AG09319 (cell line): Measurements from ENCODE around the gene UFC1.
"Not testable (repeated sequence)": the region's sequence is repeated elsewhere in the genome, so short reads cannot be mapped to it uniquely, and the experiment has no call there.

Experiments
- DNase-seq: peaks from one replicate; pipeline ENCODE4 v3.0.0-alpha.2; 2010; ENCODE audit warnings: low read depth; ENCODE audit errors: extremely low read depth
- TF ChIP-seq, protein P1 (sequence below): IDR thresholded peaks from 2 replicates; pipeline ENCODE4 v1.5.1; 2011; ENCODE audit warnings: low read depth, mild to moderate bottlenecking, inconsistent platforms, low read length, moderate library complexity

UFC1 gene

DNA sequence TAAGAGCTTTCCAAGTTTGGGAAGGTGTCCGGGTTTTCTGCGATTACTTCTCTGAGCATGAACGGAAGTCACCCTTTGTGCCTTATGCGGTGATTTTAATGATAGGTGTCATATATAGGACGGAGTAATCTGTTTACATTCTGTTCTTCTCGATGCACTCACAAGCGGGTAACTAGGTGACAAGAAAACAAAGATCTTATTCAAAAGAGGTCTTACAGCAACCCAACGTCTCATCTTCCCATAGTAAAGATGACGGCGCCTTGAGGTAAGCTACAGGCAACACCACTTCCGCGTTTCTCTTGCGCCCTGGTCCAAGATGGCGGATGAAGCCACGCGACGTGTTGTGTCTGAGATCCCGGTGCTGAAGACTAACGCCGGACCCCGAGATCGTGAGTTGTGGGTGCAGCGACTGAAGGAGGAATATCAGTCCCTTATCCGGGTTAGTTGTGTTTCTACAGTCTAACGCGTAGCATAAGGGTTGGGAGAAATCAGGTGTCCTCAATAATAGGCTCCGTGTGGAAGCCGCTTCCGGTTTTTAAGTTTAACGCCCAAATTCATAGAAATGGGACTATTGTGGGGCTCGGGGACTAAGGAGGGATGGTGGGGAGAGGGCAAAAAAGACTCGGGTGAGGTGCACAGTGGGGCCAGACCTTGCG is at the start of gene UFC1:
UFC1 (plus strand) TSS at position 297 of the 656 bp plus-strand sequence; CDS start at position 317, 20 bp downstream.
- DNase-seq = peak; percentile 71
- TF ChIP-seq, protein P1, sequence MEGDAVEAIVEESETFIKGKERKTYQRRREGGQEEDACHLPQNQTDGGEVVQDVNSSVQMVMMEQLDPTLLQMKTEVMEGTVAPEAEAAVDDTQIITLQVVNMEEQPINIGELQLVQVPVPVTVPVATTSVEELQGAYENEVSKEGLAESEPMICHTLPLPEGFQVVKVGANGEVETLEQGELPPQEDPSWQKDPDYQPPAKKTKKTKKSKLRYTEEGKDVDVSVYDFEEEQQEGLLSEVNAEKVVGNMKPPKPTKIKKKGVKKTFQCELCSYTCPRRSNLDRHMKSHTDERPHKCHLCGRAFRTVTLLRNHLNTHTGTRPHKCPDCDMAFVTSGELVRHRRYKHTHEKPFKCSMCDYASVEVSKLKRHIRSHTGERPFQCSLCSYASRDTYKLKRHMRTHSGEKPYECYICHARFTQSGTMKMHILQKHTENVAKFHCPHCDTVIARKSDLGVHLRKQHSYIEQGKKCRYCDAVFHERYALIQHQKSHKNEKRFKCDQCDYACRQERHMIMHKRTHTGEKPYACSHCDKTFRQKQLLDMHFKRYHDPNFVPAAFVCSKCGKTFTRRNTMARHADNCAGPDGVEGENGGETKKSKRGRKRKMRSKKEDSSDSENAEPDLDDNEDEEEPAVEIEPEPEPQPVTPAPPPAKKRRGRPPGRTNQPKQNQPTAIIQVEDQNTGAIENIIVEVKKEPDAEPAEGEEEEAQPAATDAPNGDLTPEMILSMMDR = no peak

DNA sequence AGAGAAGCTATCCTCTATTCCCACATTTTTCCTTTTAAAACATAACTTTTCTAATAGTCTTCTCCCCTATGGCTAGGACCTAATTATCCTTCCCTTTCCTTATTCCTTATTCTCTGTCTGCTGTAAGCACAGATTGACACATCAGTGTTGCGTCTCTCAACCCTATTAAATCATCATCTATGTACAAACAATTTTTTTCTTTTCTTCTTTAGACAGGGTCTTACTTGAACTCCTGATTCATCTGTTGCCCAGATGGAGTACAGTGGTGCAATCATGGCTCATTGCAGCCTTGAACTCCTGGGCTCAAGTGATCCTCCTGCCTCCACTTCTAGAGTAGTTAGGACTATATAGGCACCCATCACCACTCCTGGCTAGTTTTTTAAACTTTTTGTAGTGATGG is 47.3 kb upstream of the UFC1 start:
- TF ChIP-seq, protein P1 = no peak
- no peak for DNase-seq

- TF ChIP-seq, protein P1 = no peak
- DNase-seq = no peak
These were observed 42.7 kb upstream of the UFC1 start for GRCh38 chr1:161111117-161111516.

GRCh38 chr1:161111527-161111926 is 42.3 kb upstream of the UFC1 start:
- TF ChIP-seq, protein P1 = no peak
- DNase-seq = no peak

GRCh38 chr1:161113915-161114314 is 39.9 kb upstream of the UFC1 start:
- TF ChIP-seq, protein P1 = no peak
- DNase-seq = no peak

GRCh38 chr1:161114556-161114955 is 39.2 kb upstream of the UFC1 start:
- DNase-seq = no peak
- TF ChIP-seq, protein P1 = no peak

DNA sequence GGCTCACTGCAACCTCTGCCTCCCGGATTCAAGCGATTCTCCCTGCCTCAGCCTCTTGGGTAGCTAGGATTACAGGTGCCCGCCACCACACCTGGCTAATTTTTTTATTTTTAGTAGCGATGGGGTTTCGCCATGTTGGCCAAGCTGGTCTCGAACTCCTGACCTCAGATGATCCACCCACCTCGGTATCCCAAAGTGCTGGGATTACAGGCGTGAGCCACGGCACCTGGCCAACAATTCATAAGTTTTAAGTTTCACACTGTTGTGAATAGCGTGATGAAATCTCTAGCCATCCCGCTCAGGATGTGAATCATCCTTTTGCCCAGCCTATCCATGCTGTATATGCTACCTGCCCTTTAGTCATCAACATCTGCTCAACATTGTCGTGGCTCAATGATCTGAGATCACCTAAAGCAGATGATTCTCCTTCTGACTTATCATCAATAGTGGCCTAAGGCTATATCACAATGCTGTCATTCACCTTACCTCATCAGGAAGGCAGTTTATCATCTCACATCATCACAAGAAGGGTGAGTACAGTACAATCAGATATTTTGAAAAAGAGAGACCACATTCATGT is 38.6 kb upstream of the UFC1 start:
- TF ChIP-seq, protein P1 = no peak
- DNase-seq = no peak

DNA sequence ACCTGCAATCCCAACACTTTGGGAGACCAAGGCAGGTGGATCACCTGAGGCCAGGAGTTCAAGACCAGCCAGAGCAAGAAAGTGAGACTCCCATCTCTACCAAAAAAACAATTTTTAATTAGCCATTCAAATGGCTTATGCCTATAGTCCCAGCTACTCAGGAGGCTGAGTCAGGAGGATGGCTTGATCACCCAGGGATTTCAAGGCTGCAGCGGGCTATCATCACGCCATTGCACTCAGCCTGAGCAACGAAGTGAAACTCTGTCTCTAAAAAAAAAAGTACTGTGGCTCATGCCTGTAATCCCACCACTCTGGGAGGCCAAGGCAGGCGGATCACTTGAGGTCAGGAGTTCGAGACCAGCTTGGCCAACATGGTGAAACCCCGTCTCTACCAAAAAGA is 37.8 kb upstream of the UFC1 start:
- not testable (repeated sequence) for DNase-seq
